ENCODE results near the gene SLC16A6.

GRCh38 chr17:68306819-68307218, 15.9 kb upstream of the SLC16A6 start:
- no peak for TF ChIP-seq CTCF (IDR thresholded peaks at IDR 0.05)
- no peak for TF ChIP-seq POLR2A (IDR thresholded peaks at IDR 0.05)
